Measurements from ENCODE around the gene STX17. TPM values are rescaled to one million over a fixed set of nuclear protein-coding genes. Genes with fewer than 3 reads are reported as not detected.

Gene STX17
- total and polyA plus RNA-seq, 10 of the 15 experiments (the other 5 are each of a cell fraction or from before 2014, with no cell fraction given) = 11.5 to 29.3 (median 20.0) TPM

DNA sequence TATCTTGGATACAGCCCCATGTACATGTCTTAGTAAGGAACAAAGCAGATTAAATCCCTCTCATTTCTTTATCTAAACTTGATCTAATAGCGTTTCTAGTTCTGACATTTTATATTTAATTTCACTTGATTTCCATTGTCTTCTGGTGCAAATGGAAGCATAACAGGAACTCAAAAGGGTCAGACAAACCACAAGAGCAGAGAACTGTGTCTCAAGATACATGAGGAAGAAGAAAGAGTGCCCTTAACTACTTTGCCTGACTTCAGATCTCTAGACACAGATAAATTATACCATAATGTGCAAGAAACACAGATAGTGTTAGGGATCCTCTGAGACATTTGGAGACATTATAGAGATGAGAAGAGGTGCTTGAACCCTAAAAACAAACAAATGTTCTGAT, 20.7 kb upstream of the STX17 start:
- Histone ChIP-seq H3K36me3 (ENCODE audit: control insufficient read depth in 2 of 2, insufficient read depth in 2 of 2, low read length in 1 of 2) (no peaks in the 10 kb centered on the region), H3K9ac (ENCODE audit: control insufficient read depth, insufficient read depth, low read length) (no peak overlapping the region), H4K20me1 (ENCODE audit: control insufficient read depth, insufficient read depth) (no peaks in the 10 kb centered on the region), H3K4me2 (ENCODE audit: control insufficient read depth, insufficient read depth) (no peak overlapping the region), H3K9me3 (replicated peaks; ENCODE audit: control insufficient read depth, insufficient read depth, low read length) (no peaks in the 10 kb centered on the region), H3K4me3 (no peak overlapping the region), H2AFZ (ENCODE audit: control insufficient read depth, low read depth, low read length) (no peak overlapping the region), H3K79me2 (ENCODE audit: control insufficient read depth, insufficient read depth, low read length) (no peaks in the 10 kb centered on the region), H3K27me3 (replicated peaks in 1 of 2; ENCODE audit: control insufficient read depth in 2 of 2, insufficient read depth in 2 of 2, low read length in 1 of 2) (no peaks in the 10 kb centered on the region), H3K4me1 (ENCODE audit: control insufficient read depth, insufficient read depth, low read length) (no peaks in the 10 kb centered on the region), H3K27ac (ENCODE audit: control insufficient read depth, insufficient read depth) (no peak overlapping the region)
- ChIA-PET RAD21 (ENCODE audit: unreplicated experiment) (no interaction called here), POLR2A (no interaction called here), SMC1A (ENCODE audit: uncharacterized antibody, unreplicated experiment) (no interaction called here), CTCF (interaction anchor here (0.6 to 0.9 kb wide), 2 partner anchors 20 to 45 kb away, joined by 3 read pairs; no protein-coding TSS in a partner anchor)
- no peak for ATAC-seq
- in situ Hi-C loops (cut with MboI) (no loop called here), intact Hi-C loops (cut with micrococcal nuclease; ENCODE audit: unreplicated experiment) (no loop called here)
- no peak for FAIRE-seq
- no TSS peak for BruUV-seq (replicated peaks)
- DNase-seq (ENCODE audit: low read depth, low spot score) = no peak
- WGBS (ENCODE audit: insufficient coverage, insufficient replicate concordance, low lambda C conversion rate, missing lambda C conversion rate) = 0% methylated on average over 1 of the region's 1 CpG
- TF ChIP-seq, protein P1, sequence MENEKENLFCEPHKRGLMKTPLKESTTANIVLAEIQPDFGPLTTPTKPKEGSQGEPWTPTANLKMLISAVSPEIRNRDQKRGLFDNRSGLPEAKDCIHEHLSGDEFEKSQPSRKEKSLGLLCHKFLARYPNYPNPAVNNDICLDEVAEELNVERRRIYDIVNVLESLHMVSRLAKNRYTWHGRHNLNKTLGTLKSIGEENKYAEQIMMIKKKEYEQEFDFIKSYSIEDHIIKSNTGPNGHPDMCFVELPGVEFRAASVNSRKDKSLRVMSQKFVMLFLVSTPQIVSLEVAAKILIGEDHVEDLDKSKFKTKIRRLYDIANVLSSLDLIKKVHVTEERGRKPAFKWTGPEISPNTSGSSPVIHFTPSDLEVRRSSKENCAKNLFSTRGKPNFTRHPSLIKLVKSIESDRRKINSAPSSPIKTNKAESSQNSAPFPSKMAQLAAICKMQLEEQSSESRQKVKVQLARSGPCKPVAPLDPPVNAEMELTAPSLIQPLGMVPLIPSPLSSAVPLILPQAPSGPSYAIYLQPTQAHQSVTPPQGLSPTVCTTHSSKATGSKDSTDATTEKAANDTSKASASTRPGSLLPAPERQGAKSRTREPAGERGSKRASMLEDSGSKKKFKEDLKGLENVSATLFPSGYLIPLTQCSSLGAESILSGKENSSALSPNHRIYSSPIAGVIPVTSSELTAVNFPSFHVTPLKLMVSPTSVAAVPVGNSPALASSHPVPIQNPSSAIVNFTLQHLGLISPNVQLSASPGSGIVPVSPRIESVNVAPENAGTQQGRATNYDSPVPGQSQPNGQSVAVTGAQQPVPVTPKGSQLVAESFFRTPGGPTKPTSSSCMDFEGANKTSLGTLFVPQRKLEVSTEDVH (IDR thresholded peaks at IDR 0.05; ENCODE audit: low read depth, partially characterized antibody) = no peak
- TF ChIP-seq TARDBP (IDR thresholded peaks at IDR 0.05; ENCODE audit: borderline replicate concordance) = no peak
- no peak for TF ChIP-seq NFIC (IDR thresholded peaks at IDR 0.05; ENCODE audit: low read depth, low read length)
- no peak for TF ChIP-seq NFYA (IDR thresholded peaks at IDR 0.05; ENCODE audit: borderline replicate concordance, low read depth, low read length)
- TF ChIP-seq, protein P2, sequence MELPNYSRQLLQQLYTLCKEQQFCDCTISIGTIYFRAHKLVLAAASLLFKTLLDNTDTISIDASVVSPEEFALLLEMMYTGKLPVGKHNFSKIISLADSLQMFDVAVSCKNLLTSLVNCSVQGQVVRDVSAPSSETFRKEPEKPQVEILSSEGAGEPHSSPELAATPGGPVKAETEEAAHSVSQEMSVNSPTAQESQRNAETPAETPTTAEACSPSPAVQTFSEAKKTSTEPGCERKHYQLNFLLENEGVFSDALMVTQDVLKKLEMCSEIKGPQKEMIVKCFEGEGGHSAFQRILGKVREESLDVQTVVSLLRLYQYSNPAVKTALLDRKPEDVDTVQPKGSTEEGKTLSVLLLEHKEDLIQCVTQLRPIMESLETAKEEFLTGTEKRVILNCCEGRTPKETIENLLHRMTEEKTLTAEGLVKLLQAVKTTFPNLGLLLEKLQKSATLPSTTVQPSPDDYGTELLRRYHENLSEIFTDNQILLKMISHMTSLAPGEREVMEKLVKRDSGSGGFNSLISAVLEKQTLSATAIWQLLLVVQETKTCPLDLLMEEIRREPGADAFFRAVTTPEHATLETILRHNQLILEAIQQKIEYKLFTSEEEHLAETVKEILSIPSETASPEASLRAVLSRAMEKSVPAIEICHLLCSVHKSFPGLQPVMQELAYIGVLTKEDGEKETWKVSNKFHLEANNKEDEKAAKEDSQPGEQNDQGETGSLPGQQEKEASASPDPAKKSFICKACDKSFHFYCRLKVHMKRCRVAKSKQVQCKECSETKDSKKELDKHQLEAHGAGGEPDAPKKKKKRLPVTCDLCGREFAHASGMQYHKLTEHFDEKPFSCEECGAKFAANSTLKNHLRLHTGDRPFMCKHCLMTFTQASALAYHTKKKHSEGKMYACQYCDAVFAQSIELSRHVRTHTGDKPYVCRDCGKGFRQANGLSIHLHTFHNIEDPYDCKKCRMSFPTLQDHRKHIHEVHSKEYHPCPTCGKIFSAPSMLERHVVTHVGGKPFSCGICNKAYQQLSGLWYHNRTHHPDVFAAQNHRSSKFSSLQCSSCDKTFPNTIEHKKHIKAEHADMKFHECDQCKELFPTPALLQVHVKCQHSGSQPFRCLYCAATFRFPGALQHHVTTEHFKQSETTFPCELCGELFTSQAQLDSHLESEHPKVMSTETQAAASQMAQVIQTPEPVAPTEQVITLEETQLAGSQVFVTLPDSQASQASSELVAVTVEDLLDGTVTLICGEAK (IDR thresholded peaks at IDR 0.05; ENCODE audit: borderline replicate concordance) = no peak
- TF ChIP-seq, protein P3, sequence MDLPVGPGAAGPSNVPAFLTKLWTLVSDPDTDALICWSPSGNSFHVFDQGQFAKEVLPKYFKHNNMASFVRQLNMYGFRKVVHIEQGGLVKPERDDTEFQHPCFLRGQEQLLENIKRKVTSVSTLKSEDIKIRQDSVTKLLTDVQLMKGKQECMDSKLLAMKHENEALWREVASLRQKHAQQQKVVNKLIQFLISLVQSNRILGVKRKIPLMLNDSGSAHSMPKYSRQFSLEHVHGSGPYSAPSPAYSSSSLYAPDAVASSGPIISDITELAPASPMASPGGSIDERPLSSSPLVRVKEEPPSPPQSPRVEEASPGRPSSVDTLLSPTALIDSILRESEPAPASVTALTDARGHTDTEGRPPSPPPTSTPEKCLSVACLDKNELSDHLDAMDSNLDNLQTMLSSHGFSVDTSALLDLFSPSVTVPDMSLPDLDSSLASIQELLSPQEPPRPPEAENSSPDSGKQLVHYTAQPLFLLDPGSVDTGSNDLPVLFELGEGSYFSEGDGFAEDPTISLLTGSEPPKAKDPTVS (IDR thresholded peaks at IDR 0.05; ENCODE audit: low read depth, low read length) = no peak
- TF ChIP-seq CHD4 (IDR thresholded peaks at IDR 0.05) = no peak
- TF ChIP-seq, protein P4, sequence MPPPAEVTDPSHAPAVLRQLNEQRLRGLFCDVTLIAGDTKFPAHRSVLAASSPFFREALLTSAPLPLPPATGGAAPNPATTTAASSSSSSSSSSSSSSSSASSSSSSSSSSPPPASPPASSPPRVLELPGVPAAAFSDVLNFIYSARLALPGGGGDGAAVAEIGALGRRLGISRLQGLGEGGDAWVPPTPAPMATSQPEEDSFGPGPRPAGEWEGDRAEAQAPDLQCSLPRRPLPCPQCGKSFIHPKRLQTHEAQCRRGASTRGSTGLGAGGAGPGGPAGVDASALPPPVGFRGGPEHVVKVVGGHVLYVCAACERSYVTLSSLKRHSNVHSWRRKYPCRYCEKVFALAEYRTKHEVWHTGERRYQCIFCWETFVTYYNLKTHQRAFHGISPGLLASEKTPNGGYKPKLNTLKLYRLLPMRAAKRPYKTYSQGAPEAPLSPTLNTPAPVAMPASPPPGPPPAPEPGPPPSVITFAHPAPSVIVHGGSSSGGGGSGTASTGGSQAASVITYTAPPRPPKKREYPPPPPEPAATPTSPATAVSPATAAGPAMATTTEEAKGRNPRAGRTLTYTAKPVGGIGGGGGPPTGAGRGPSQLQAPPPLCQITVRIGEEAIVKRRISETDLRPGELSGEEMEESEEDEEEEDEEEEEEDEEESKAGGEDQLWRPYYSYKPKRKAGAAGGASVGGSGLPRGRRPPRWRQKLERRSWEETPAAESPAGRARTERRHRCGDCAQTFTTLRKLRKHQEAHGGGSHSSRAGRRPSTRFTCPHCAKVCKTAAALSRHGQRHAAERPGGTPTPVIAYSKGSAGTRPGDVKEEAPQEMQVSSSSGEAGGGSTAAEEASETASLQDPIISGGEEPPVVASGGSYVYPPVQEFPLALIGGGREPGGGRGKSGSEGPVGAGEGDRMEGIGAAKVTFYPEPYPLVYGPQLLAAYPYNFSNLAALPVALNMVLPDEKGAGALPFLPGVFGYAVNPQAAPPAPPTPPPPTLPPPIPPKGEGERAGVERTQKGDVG (CRISPR knock-in tag; IDR thresholded peaks at IDR 0.05) = no peak
